BE2C (cell line): ENCODE measurements around the gene TRPV5.

Source experiments
- DNase-seq: peaks from one replicate; pipeline ENCODE4 v3.0.0-alpha.2; 2020
- H3K27me3 ChIP-seq: fragments of 250-450 bp; sonication (Bioruptor Pico); 2 replicates; pipeline ENCODE4 v1.5.1; 2020; ENCODE audit warnings: mild to moderate bottlenecking
- H3K36me3 ChIP-seq: fragments of 250-450 bp; sonication (Bioruptor Pico); 2 replicates; pipeline ENCODE4 v1.5.1; 2020; ENCODE audit warnings: mild to moderate bottlenecking
- H3K4me1 ChIP-seq: fragments of 250-450 bp; sonication (Bioruptor Pico); 2 replicates; pipeline ENCODE4 v1.5.1; 2020
- H3K4me3 ChIP-seq: 2 replicates; pipeline ENCODE4 v1.5.1; 2011; ENCODE audit warnings: low read depth, low read length
- H3K9me3 ChIP-seq: fragments of 250-450 bp; sonication (Bioruptor Pico); 2 replicates; pipeline ENCODE4 v1.5.1; 2020
- CTCF ChIP-seq: IDR thresholded peaks from 2 replicates; pipeline ENCODE4 v1.5.1; 2012; ENCODE audit warnings: mild to moderate bottlenecking, low read depth, low read length

The TRPV5 gene

GRCh38 chr7:142927949-142928348 lies 5.6 kb downstream of the TRPV5 start:
- Histone ChIP-seq H3K4me3 (no peak overlapping the region), H3K36me3 (no peaks in the 10 kb centered on the region)

GRCh38 chr7:142927085-142927745 lies 6.3 kb downstream of the TRPV5 start:
- Histone ChIP-seq H3K4me1 (no peaks in the 10 kb centered on the region), H3K9me3 (no peaks in the 10 kb centered on the region), H3K27me3 (no peaks in the 10 kb centered on the region), H3K36me3 (no peaks in the 10 kb centered on the region), H3K4me3 (no peak overlapping the region)
- no peak for DNase-seq
- no peak for TF ChIP-seq CTCF

More at GRCh38 chr7:142927949-142928348, 5.6 kb downstream of the TRPV5 start:
- DNase-seq, result no peak
- Histone ChIP-seq H3K9me3 (no peaks in the 10 kb centered on the region), H3K27me3 (no peaks in the 10 kb centered on the region), H3K4me1 (no peaks in the 10 kb centered on the region)
- TF ChIP-seq CTCF, result no peak

- no peak for DNase-seq
- H3K27me3 ChIP-seq, result no peaks in the 10 kb centered on the region
- no peaks in the 10 kb centered on the region for H3K36me3 ChIP-seq
- H3K4me3 ChIP-seq, result no peak overlapping the region
- H3K4me1 ChIP-seq, result no peaks in the 10 kb centered on the region
- TF ChIP-seq CTCF, result no peak
- no peaks in the 10 kb centered on the region for H3K9me3 ChIP-seq
These were observed 8.1 kb downstream of the TRPV5 start for GRCh38 chr7:142925413-142925812.

- no peak overlapping the region for H3K4me3 ChIP-seq
- TF ChIP-seq CTCF, result no peak
- H3K4me1 ChIP-seq, result no peaks in the 10 kb centered on the region
- DNase-seq, result no peak
- H3K27me3 ChIP-seq, result no peaks in the 10 kb centered on the region
- H3K9me3 ChIP-seq, result no peaks in the 10 kb centered on the region
- H3K36me3 ChIP-seq, result no peaks in the 10 kb centered on the region
These were observed 10.2 kb downstream of the TRPV5 start for GRCh38 chr7:142923391-142923790.

- Histone ChIP-seq H3K4me1 (no peaks in the 10 kb centered on the region), H3K27me3 (no peaks in the 10 kb centered on the region), H3K9me3 (no peaks in the 10 kb centered on the region), H3K36me3 (no peaks in the 10 kb centered on the region), H3K4me3 (no peak overlapping the region)
- no peak for DNase-seq
- TF ChIP-seq CTCF, result no peak
These were observed 13.9 kb downstream of the TRPV5 start for GRCh38 chr7:142919656-142920055.

- Histone ChIP-seq H3K9me3 (no peaks in the 10 kb centered on the region), H3K4me3 (no peak overlapping the region), H3K4me1 (no peaks in the 10 kb centered on the region), H3K36me3 (no peaks in the 10 kb centered on the region), H3K27me3 (no peaks in the 10 kb centered on the region)
- TF ChIP-seq CTCF, result no peak
- DNase-seq, result no peak
These were observed 14.6 kb downstream of the TRPV5 start for GRCh38 chr7:142918901-142919300.
